ENCODE measurements around the gene ANKRD34A. TPM values are rescaled to one million over a fixed set of nuclear protein-coding genes. Genes with fewer than 3 reads are reported as not detected.
A peak's percentile ranks its signal among the peaks of the same experiment; 100 is the strongest.

The ANKRD34A gene
- total and polyA plus RNA-seq, 12 donors: 0.66 to 1.7 (median 1.0) TPM

DNA sequence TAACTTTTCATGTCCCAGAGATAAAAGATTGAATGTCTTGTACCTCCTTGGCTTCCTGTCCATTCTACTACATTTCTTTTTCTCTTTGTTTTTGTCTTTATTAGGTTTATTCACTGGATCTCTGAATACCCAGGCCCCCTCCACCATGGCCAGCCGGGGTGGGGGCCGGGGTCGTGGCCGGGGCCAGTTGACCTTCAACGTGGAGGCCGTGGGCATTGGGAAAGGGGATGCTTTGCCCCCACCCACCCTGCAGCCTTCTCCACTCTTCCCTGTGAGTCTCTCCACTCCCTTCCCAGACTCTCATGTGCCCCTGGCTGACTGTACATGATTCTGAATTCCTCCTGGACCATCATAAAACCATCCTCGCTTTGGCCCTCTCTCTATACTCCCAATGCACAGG lies 10.3 kb upstream of the ANKRD34A start:
- ATAC-seq (no peak), DNase-seq (no peak)
- H3K4me3 ChIP-seq: no peak overlapping the region
- peaks cover 0 to 14% (median 0%) of the 10 kb centered on the region in 9 donors for H3K36me3 ChIP-seq
- no peak overlapping the region for H3K27ac ChIP-seq
- H3K9me3 ChIP-seq: no peaks in the 10 kb centered on the region
- intact Hi-C loops (cut with DNase I): loop anchor here in 2 of 10 donors (5.0 kb wide), 3 partner anchors 38 to 127 kb away; partner anchors contain the start of genes NUDT17 (in 1 of the 2) and PIAS3 (in 1 of the 2)
- TF ChIP-seq, protein P1, sequence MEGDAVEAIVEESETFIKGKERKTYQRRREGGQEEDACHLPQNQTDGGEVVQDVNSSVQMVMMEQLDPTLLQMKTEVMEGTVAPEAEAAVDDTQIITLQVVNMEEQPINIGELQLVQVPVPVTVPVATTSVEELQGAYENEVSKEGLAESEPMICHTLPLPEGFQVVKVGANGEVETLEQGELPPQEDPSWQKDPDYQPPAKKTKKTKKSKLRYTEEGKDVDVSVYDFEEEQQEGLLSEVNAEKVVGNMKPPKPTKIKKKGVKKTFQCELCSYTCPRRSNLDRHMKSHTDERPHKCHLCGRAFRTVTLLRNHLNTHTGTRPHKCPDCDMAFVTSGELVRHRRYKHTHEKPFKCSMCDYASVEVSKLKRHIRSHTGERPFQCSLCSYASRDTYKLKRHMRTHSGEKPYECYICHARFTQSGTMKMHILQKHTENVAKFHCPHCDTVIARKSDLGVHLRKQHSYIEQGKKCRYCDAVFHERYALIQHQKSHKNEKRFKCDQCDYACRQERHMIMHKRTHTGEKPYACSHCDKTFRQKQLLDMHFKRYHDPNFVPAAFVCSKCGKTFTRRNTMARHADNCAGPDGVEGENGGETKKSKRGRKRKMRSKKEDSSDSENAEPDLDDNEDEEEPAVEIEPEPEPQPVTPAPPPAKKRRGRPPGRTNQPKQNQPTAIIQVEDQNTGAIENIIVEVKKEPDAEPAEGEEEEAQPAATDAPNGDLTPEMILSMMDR (IDR thresholded peaks at IDR 0.05): no peak
- peaks cover 13 to 26% (median 25%) of the 10 kb centered on the region in 9 donors for H3K4me1 ChIP-seq
- WGBS, 2 donors: 78 to 83% methylated on average over 7 of the region's 7 CpGs
- H3K27me3 ChIP-seq: no peaks in the 10 kb centered on the region

DNA sequence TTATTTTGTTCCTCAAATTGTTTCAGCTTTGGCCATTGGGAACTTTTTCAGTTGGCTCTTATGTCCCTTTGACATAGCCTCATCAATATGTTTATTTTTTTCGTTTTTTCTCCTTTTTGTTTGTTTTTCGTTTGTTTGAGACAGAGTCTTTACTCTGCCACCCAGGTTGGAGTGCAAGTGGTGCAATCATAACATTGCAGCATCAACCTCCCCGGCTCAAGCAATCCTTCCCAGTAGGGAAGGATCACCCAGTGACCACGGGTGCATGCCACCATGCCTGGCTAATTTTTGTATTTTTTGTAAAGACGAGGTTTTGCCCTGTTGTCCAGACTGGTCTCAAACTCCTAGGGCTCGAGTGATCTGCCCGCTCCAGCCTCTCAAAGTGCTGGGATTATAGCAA lies 8.2 kb upstream of the ANKRD34A start:
- intact Hi-C loops (cut with DNase I): loop anchor here in 2 of 10 donors (5.0 kb wide), 2 partner anchors 115 to 125 kb away; partner anchors contain the start of genes NUDT17 (in 1 of the 2) and PIAS3 (in 1 of the 2)

GRCh38 chr1:145967288-145967687 lies 2.9 kb upstream of the ANKRD34A start:
- no peak for ATAC-seq
- intact Hi-C loops (cut with DNase I): loop anchor here in 1 of 10 donors (5.0 kb wide), 1 partner anchor 120 kb away; the partner anchor contains the start of gene NUDT17

More for the DNA sequence above, 8.2 kb upstream of the ANKRD34A start:
- Histone ChIP-seq H3K4me1 (peaks cover 0 to 6% (median 5%) of the 10 kb centered on the region in 9 donors), H3K36me3 (peaks cover 0 to 14% (median 0%) of the 10 kb centered on the region in 9 donors), H3K27ac (no peak overlapping the region), H3K4me3 (no peak overlapping the region), H3K27me3 (no peaks in the 10 kb centered on the region), H3K9me3 (peaks cover 0 to 4% (median 0%) of the 10 kb centered on the region in 11 donors)
- WGBS, 2 donors: 84 to 85% methylated on average over 7 of the region's 7 CpGs
- TF ChIP-seq, protein P1 (IDR thresholded peaks at IDR 0.05): no peak
- DNase-seq: no peak
- no peak for ATAC-seq

DNA sequence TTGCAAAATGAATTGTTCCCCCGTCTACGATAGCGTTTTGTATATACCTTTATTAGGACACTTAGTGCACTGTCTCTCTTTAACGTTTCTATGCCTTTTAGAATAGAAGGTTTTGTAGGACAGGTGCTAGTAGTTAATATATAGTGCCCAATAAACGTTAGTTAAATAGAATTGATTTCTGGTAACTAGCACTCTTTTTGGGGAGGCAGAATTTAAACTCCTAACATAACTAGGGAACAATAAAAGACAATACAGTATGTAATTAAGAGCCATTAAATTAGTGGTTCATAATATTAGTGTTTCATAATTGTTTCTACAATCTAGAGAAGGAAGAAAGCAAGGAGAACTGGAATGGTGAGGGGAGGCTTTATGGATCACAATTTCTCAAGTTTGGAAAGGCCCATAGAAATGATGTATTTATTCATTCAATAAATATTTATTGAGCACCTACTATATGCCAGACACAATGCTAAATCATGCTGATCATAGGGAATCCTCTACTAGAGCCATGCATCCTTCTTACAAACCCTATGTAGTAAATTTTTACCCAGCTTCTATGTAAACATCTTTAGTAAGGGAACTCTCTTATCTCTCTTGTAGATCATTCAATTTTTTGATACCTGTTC lies 857 bp upstream of the ANKRD34A start:
- peaks cover 0 to 9% (median 0%) of the 10 kb centered on the region in 7 donors for H3K27me3 ChIP-seq
- ATAC-seq (no peak), DNase-seq (no peak)
- peak overlapping the region in 9 of 10 donors; percentile 84 to 96 (median 91) for H3K27ac ChIP-seq
- WGBS, 2 donors: 2% methylated on average over 5 of the region's 5 CpGs
- intact Hi-C loops (cut with DNase I): loop anchor here in 1 of 10 donors (5.0 kb wide), 1 partner anchor 118 kb away; the partner anchor contains the start of gene NUDT17
- TF ChIP-seq, protein P1 (IDR thresholded peaks at IDR 0.05): no peak
- H3K4me3 ChIP-seq: peak overlapping the region; percentile 50 to 74 (median 65)
- H3K4me1 ChIP-seq: peaks cover 14 to 49% (median 42%) of the 10 kb centered on the region in 9 donors
- peaks cover 0 to 14% (median 6%) of the 10 kb centered on the region in 11 donors for H3K9me3 ChIP-seq
- H3K36me3 ChIP-seq: peaks cover 0 to 10% (median 0%) of the 10 kb centered on the region in 9 donors

More at GRCh38 chr1:145967288-145967687, 2.9 kb upstream of the ANKRD34A start:
- no peak overlapping the region for H3K4me3 ChIP-seq
- WGBS, 2 donors: 99 to 100% methylated on average over 2 of the region's 2 CpGs
- peaks cover 10 to 32% (median 26%) of the 10 kb centered on the region in 9 donors for H3K4me1 ChIP-seq
- no peaks in the 10 kb centered on the region for H3K27me3 ChIP-seq
- DNase-seq: no peak
- peaks cover 0 to 10% (median 0%) of the 10 kb centered on the region in 9 donors for H3K36me3 ChIP-seq
- H3K9me3 ChIP-seq: peaks cover 0 to 14% (median 6%) of the 10 kb centered on the region in 11 donors
- TF ChIP-seq, protein P1 (IDR thresholded peaks at IDR 0.05): no peak
- H3K27ac ChIP-seq: no peak overlapping the region

Measured in heart right ventricle (tissue), 16 donors.